ENCODE data around the gene SORBS2.
"Not testable (repeated sequence)": the region's sequence is repeated elsewhere in the genome, so short reads cannot be mapped to it uniquely, and the experiment has no call there.

Gene SORBS2

DNA sequence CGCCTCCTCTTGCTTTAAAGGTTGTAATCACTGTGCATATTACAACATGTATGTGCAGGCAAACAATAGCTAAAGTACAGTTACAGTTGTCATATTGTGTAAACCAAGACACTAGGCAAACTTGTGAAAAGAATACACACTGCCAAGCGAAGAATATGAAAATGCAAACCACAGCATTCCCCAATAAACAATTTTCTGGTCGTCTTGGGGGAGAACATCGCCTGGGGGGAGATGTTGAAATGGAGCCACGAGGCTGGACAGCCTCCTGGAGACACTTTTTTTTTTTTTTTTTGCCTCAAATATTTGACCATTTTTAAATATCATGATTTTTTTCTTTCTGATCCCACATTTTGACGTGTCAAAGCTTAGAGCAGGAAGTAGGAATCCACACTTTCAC is 225.0 kb downstream of the SORBS2 start:
- no peak for DNase-seq (ENCODE audit: low read depth)

DNA sequence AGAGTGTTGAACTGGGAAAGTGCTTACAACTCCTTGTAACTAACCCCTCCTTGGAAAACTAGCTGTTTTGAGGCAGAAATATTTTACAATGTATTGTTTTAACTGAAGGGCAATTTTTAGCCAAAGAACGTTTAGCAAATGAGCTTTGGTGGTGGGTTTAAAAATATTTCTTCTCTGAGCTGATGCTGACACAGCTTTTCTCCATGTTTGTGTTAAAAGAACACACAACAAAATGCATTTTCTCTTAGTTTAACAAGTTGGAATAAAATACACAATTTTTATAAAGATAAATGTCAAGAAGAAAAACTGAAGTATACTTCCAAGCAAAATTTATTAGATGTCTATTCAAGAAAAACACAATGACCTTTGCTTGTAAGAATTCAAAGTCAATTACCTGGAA is 226.8 kb downstream of the SORBS2 start:
- no peak for DNase-seq (ENCODE audit: low read depth)

- DNase-seq (ENCODE audit: low read depth) = no peak
Observed at GRCh38 chr4:185583813-185584212, 228.2 kb downstream of the SORBS2 start.

- no peak for DNase-seq (ENCODE audit: low read depth)
Observed at GRCh38 chr4:185582651-185583400, 229.2 kb downstream of the SORBS2 start.

DNA sequence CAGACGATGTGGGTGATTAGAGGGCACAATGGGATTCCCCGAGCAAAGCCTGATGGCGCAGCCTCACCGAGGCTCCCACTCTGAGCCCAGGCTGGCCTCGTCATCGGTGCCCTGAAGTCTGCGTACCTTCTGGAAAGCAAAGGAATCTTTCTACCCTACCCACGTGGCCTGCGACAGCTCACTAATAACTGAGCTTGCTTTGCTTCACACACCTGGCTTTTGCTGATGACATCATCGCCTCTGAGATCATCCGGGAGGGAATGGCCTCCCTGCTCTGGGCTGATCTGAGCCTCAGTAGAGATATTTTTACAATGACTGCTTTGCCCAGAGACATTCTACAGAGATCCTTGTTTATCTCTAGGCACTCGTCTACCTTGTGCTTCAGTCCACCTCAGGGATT is 231.3 kb downstream of the SORBS2 start:
- no peak for DNase-seq (ENCODE audit: low read depth)

DNA sequence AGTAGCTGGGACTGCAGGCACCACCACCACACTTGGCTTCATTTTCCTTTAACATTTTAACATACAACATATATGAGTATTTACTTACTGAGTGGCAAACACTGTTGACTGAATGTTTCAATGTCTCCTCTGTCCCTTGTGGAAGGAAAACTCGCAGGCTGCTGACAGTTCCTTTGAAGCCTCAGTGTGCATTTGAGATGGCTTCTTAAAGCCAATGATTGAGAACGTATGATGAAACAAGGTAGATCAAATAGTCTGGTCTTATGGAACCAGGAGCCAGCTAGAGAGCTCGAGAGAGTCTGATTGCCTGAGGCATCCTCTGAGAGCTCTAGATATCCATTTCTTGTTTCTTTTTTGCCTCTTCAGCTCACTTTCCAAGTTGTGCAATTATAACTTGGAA is 233.7 kb downstream of the SORBS2 start:
- no peak for DNase-seq (ENCODE audit: low read depth)

- DNase-seq (ENCODE audit: low read depth) = no peak
Observed at GRCh38 chr4:185576962-185577950, 234.7 kb downstream of the SORBS2 start.

- DNase-seq (ENCODE audit: low read depth) = no peak
Observed at GRCh38 chr4:185576314-185576961, 235.6 kb downstream of the SORBS2 start.

GRCh38 chr4:185573651-185574199 is 238.3 kb downstream of the SORBS2 start:
- DNase-seq (ENCODE audit: low read depth) = no peak

GRCh38 chr4:185570727-185571126 is 241.3 kb downstream of the SORBS2 start:
- no peak for DNase-seq (ENCODE audit: low read depth)

- no peak for DNase-seq (ENCODE audit: low read depth)
Observed at GRCh38 chr4:185567381-185568376, 244.3 kb downstream of the SORBS2 start.

DNA sequence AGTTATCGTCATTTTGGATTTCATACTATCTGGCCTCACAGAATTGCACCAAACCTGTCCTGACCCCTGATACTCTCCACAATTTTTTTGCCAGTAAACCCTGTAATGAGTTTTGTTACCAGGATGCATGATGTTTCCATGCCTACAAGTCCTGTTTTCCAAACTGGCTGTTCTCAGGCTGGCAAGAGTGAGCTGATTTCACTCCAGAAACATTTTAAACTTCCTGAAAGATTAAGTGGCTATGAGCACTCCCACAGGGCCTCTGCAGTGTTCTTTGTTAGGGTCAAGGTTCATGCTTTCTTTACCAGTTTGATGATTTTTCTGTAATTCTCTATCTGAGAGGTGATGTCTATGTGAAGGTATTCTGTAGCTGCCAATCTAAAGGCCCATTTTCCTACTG is 245.0 kb downstream of the SORBS2 start:
- DNase-seq (ENCODE audit: low read depth) = no peak

DNA sequence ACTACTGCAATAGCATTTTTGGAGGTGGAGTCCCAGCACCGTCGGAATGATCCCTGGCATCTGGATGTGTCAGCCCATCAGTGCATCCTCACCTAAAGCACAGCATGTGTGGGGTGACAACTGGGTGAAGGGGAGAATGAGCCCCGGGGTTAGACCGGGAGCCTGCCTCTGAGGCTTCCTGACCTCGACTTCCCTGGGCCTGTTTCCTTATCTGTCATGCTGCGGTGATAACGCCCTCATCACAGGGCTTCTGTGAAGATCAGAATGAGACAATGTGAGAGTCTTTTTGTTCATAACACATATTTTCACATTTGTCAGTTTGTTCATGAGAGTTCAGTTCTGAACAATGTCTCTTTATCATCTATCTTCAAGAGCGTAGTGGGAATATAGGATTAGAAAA is 245.6 kb downstream of the SORBS2 start:
- no peak for DNase-seq (ENCODE audit: low read depth)

DNA sequence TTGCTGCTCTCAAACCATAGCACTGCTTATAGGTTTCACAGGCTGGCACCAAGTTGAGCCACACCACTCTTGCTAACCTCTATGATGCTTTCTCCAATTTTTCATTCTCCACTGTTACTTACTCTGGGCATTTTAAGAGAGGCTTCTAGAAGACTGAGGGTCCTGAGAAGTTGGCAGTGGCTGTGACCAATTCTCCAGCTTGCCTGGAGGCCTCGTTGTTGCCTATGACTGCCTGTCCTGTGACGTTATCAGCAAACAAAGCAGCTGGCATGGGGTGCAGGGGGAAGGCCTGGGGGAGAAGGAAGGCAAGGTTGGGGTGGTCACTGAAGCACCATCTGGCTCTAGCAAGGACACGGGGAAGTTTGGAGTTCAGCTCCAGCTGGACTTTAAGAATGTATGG is 246.3 kb downstream of the SORBS2 start:
- no peak for DNase-seq (ENCODE audit: low read depth)

DNA sequence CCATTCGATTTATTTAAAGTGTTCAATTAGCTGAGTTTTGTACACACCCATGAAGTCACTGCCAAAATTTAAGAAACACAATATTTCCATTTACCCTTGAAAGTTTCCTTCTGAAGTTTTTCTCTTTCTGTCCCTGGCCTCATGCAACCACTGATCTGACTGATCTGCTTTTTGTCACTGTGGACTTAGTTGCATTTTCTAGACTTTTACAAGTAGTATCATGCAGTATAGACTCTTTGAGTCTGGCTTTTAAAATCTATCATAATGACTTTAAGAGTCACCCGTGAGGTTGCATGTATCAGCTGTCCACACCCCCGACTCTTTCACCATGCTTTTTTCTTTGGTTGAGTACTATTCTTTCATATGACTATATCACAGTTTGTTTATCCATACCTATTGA is 247.6 kb downstream of the SORBS2 start:
- DNase-seq (ENCODE audit: low read depth) = no peak

GRCh38 chr4:185562531-185562930 is 249.5 kb downstream of the SORBS2 start:
- DNase-seq (ENCODE audit: low read depth) = no peak

- DNase-seq (ENCODE audit: low read depth) = no peak
Observed at GRCh38 chr4:185560316-185560715, 251.7 kb downstream of the SORBS2 start.

DNA sequence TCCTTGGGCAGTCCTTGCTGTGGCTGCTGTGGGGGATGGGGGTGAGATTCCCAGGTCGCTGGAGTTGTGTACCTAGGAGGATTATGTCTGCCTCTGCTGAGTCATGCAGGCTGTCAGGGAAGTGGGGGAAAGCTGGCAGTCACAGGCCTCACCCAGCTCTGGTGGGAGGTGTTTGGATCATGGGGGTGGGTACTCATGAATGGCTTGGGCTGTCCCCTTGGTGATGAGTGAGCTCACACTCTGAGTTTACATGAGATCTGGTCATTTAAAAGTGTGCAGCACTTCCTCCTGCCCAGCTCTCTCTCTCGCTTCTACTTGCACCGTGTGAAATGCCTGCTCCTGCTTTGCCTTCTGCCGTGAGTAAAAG is 252.1 kb downstream of the SORBS2 start:
- DNase-seq (ENCODE audit: low read depth) = no peak

DNA sequence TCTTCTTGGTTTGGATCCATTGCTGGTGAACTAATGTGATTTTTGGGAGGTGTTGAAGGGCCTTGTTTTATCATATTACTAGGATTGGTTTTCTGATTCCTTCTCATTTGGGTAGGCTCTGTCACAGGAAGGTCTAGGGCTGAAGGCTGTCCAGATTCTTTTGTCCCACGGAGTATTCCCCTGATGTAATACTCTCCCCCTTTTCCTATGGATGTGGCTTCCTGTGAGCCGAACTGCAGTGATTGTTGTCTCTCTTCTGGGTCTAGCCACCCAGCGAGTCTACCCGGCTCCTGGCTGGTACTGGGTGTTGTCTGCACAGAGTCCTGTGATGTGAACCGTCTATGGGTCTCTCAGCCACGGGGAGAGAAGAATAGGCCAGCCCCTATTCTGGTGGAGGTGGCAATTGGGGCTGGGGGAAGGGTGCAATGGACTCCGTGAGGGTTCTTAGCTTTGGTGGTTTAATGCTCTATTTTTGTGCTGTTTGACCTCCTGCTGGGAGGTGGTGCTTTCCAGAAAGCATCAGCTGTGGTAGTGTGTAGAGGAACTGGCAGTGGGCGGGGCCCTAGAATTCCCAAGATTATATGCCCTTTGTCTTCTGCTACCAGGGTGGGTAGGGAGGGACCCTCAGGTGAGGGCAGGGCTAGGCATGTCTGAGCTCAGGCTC is 252.6 kb downstream of the SORBS2 start:
- DNase-seq (ENCODE audit: low read depth) = not testable (repeated sequence)

- no peak for DNase-seq (ENCODE audit: low read depth)
Observed at GRCh38 chr4:185554365-185555126, 257.4 kb downstream of the SORBS2 start.

Data from stimulated activated CD8-positive, alpha-beta memory T cell treated with anti-CD3 and anti-CD28 coated beads, Interleukin-4, amount 100 ng/mL, for 24 hours (primary cell).